ENCODE data around the gene LRRC23. TPM values are rescaled to one million over a fixed set of nuclear protein-coding genes. Genes with fewer than 3 reads are reported as not detected.

Gene LRRC23
- total and polyA plus RNA-seq, 12 donors: 6.9 to 29.0 (median 13.1) TPM

GRCh38 chr12:6923003-6923732 is 18.5 kb downstream of the LRRC23 start:
- Histone ChIP-seq H3K4me3 (no peak overlapping the region), H3K9me3 (replicated peaks in 1 of 3) (no peaks in the 10 kb centered on the region), H3K27me3 (no peaks in the 10 kb centered on the region), H3K4me1 (replicated peaks in 1 of 2) (peaks cover 34 to 36% of the 10 kb centered on the region in 2 donors), H3K36me3 (replicated peaks in 1 of 2) (no peaks in the 10 kb centered on the region), H3K27ac (no peak overlapping the region)
- WGBS, 4 donors: 74 to 84% (median 78%) methylated on average over 10 of the region's 10 CpGs
- no peak for DNase-seq
- TF ChIP-seq CTCF (IDR thresholded peaks at IDR 0.05): no peak
- TF ChIP-seq POLR2A (IDR thresholded peaks at IDR 0.05): no peak
- intact Hi-C loops (cut with DNase I): no loop called here

- no peaks in the 10 kb centered on the region for H3K27me3 ChIP-seq
- no peak overlapping the region for H3K4me3 ChIP-seq
- H3K27ac ChIP-seq: peak overlapping the region in 2 of 5 donors; percentile 96 to 98
- TF ChIP-seq POLR2A (IDR thresholded peaks at IDR 0.05): no peak
- TF ChIP-seq CTCF (IDR thresholded peaks at IDR 0.05): no peak
- WGBS, 4 donors: 34 to 45% (median 43%) methylated on average over 6 of the region's 6 CpGs
- intact Hi-C loops (cut with DNase I): no loop called here
- H3K36me3 ChIP-seq (replicated peaks in 1 of 2): no peaks in the 10 kb centered on the region
- no peaks in the 10 kb centered on the region for H3K9me3 ChIP-seq (replicated peaks in 1 of 3)
- peak in 1 of 7 donors; percentile 65 for DNase-seq
- H3K4me1 ChIP-seq (replicated peaks in 1 of 2): peaks cover 34 to 36% of the 10 kb centered on the region in 2 donors
These were observed 19.2 kb downstream of the LRRC23 start for GRCh38 chr12:6923851-6924250.

GRCh38 chr12:6925239-6925539 is 20.6 kb downstream of the LRRC23 start:
- H3K4me1 ChIP-seq (replicated peaks in 1 of 2): peaks cover 45 to 49% of the 10 kb centered on the region in 2 donors
- no peaks in the 10 kb centered on the region for H3K36me3 ChIP-seq (replicated peaks in 1 of 2)
- WGBS, 4 donors: 11 to 25% (median 15%) methylated on average over 1 of the region's 1 CpG
- H3K9me3 ChIP-seq (replicated peaks in 1 of 3): no peaks in the 10 kb centered on the region
- intact Hi-C loops (cut with DNase I): no loop called here
- no peak for DNase-seq
- no peaks in the 10 kb centered on the region for H3K27me3 ChIP-seq
- H3K4me3 ChIP-seq: peak overlapping the region in 1 of 4 donors; percentile 6
- peak overlapping the region; percentile 51 to 98 (median 93) for H3K27ac ChIP-seq
- TF ChIP-seq POLR2A (IDR thresholded peaks at IDR 0.05) (no peak), CTCF (IDR thresholded peaks at IDR 0.05) (no peak)

GRCh38 chr12:6925540-6926279 is 21.1 kb downstream of the LRRC23 start:
- H3K9me3 ChIP-seq (replicated peaks in 1 of 3): no peaks in the 10 kb centered on the region
- H3K27me3 ChIP-seq: no peaks in the 10 kb centered on the region
- peak overlapping the region in 2 of 4 donors; percentile 17 to 91 for H3K4me3 ChIP-seq
- H3K36me3 ChIP-seq (replicated peaks in 1 of 2): no peaks in the 10 kb centered on the region
- TF ChIP-seq CTCF (IDR thresholded peaks at IDR 0.05) (peak in 2 of 6 experiments; percentile 9 to 15), POLR2A (IDR thresholded peaks at IDR 0.05) (peak; percentile 30 to 56)
- peaks cover 48 to 54% of the 10 kb centered on the region in 2 donors for H3K4me1 ChIP-seq (replicated peaks in 1 of 2)
- peak; percentile 74 to 87 (median 79) for DNase-seq
- peak overlapping the region; percentile 87 to 98 (median 93) for H3K27ac ChIP-seq
- intact Hi-C loops (cut with DNase I): no loop called here
- 11 to 21% (median 14%) methylated on average over 6 to 8 of the region's 8 CpGs for WGBS, 4 donors

Data from adrenal gland (tissue), 12 donors.